Choroid plexus epithelial cell (primary cell): Measurements from ENCODE around the gene PSEN2.

ENCODE experiments used
- DNase-seq: peaks from one replicate; pipeline ENCODE4 v3.0.0-alpha.2; 2010; ENCODE audit warnings: low read depth
- H3K4me3 ChIP-seq: 2 replicates; pipeline ENCODE4 v1.5.1; 2011; ENCODE audit warnings: low read depth, mild to moderate bottlenecking, control low read depth, low read length, moderate library complexity
- TF ChIP-seq, protein P1 (sequence below): conservative IDR thresholded peaks from 2 replicates; pipeline ENCODE4 v1.5.1; 2011; ENCODE audit warnings: low read depth, mild to moderate bottlenecking, control low read depth, inconsistent platforms, low read length, moderate library complexity

The PSEN2 gene

DNA sequence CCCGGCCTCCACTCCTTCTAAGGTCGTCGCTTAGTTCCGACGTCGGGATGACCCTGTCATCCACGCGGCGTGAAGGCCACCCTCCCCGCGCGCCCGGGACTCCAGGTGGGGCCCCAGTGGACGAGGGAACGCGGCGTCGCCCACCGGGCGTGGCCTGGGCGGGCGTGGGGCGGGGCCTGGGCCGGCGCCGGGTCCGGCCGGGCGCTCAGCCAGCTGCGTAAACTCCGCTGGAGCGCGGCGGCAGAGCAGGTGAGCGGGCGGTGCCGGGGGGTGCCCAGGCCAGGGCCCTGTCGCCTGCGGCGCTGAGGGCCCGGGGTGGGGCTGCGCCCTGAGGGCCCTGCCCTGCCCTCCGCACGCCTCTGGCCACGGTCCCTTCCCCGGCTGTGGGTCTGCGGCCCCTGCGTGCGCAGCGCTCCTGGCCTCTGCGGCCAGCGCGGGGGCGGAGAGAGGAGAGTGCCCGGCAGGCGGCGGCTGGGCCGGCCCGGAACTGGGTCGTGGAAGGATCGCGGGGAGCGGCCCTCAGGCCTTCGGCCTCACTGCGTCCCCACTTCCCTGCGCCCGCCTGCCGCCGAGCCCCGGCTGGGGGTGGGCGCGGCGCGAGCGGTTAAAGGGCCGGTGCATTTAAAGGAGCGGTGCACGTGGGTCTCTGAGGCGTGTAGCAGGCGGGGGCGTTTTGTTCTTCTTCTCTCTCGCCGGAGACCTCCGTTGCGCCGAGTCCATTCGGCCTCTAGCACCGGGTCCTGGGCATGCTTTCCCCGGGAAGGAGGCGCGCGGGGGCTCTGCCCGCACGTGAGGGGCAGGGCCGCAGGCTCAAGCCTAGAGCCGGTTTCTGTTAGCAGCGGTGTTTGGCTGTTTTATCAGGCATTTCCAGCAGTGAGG is at the start of gene PSEN2:
TSS of gene PSEN2 (plus strand) at position 216 of the 879 bp plus-strand sequence. CDS start 11,292 bp downstream, outside the sequence.
- peak; percentile 25 for DNase-seq
- H3K4me3 ChIP-seq, result peak within 1 kb of the TSS; percentile 63
- TF ChIP-seq, protein P1, sequence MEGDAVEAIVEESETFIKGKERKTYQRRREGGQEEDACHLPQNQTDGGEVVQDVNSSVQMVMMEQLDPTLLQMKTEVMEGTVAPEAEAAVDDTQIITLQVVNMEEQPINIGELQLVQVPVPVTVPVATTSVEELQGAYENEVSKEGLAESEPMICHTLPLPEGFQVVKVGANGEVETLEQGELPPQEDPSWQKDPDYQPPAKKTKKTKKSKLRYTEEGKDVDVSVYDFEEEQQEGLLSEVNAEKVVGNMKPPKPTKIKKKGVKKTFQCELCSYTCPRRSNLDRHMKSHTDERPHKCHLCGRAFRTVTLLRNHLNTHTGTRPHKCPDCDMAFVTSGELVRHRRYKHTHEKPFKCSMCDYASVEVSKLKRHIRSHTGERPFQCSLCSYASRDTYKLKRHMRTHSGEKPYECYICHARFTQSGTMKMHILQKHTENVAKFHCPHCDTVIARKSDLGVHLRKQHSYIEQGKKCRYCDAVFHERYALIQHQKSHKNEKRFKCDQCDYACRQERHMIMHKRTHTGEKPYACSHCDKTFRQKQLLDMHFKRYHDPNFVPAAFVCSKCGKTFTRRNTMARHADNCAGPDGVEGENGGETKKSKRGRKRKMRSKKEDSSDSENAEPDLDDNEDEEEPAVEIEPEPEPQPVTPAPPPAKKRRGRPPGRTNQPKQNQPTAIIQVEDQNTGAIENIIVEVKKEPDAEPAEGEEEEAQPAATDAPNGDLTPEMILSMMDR, result no peak

DNA sequence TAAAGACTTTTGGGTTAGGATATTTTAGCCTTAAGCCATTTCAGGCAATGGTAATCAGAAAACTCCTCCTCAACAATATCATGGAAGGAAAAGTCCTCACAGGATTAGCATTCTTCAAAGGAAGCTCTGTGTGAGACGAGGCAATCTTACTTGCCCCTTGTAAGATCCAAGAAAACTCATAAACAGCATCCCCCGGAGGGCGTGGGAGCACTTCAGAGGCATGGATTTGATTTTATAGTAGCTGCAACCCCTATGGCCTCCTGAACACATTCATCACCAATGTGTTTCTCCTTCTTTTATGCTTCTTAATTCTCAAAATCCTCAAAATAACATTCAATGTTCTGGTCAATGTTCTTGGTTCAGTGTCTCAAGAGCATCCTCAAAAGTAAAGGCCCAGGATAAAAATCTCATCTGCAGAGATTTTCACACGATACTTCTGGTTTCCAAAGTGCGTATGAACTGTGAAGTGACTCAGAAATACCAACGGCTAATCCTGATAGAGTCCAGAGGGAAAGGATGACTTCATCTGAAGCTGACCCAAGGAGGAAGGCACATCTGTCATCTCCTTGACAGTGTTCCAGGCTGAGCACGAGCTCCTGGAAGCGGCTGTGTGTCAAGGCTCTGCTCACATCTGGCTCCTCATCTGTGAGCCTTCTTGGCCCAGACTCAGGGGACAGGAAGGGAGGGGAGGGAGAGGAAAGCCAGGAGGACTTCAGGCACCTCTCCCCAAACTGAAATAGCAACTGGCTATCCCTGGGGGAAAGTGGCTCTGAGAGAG is 49.3 kb upstream of the PSEN2 start:
- TF ChIP-seq, protein P1, result no peak
- no peak overlapping the region for H3K4me3 ChIP-seq
- DNase-seq, result peak; percentile 93

DNA sequence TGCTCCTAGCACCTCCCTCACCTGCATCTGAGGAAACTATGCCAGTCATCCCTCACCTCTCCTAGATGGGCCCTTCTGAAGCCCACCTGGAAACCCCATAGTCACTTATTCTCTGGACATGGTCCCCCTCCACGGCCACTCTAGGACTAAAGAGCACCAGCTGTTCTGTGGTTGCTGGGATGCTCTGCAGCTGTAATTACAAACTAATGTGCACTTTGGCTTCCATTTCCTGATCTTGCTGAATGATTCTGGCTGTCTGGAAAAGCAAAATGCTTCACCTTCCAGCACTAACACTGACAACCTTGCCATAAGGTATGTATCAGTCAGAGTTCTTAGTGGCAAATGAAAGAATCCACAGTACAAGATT is 48.7 kb upstream of the PSEN2 start:
- peak; percentile 48 for DNase-seq
- TF ChIP-seq, protein P1, result no peak
- H3K4me3 ChIP-seq, result no peak overlapping the region

DNA sequence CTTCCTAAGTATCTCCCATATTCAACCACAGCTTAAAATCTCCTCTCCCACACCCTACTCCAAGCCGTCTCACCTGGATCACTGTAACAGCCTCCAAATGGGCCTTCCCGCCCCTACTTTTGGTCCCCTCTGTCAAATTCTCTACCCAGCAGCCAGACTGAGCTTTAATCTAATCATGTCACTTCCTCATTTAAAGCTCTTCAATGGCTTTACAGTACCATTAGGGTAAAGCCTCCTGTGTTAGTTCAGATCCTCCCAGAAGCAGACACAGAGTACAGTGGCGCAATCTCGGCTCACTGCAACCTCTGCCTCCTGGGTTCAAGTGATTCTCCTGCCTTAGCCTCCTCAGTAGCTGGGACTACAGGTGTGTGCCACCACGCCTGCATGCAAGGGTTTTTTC is 46.8 kb upstream of the PSEN2 start:
- no peak for DNase-seq
- TF ChIP-seq, protein P1, result no peak
- no peak overlapping the region for H3K4me3 ChIP-seq

DNA sequence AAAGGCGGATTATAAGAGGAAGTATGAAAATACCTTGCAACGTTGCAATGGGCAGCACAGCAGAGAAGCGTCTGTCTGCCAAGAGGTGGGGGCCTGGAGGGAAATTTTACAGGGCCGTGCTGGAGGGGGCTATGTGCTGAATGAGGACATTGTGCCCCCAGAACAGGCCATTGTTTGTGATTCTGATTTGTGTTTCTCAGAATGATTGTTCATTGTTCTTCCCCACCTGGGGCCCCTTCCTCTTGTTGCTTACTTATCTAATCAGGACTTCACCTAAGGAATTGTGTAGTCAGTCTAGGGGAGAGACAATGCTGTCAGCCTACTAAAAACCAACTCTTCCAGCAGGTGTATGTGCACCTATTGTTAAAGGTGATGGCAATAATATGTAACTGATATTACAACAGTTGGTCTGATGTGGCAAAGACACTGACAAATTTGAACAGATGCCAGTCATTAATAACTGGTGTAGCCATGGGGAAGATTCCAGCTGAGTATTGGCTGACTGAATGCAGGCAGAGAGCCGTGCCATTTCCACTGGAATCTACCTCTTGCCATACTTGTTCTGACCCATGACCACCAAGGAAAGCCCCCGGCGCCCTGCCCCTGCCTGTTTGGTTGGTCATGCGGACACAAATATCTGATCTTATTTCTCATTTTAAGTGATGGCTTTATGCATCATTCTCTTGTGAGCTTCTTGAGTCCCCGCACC is 45.2 kb upstream of the PSEN2 start:
- no peak overlapping the region for H3K4me3 ChIP-seq
- TF ChIP-seq, protein P1, result no peak
- DNase-seq, result no peak

DNA sequence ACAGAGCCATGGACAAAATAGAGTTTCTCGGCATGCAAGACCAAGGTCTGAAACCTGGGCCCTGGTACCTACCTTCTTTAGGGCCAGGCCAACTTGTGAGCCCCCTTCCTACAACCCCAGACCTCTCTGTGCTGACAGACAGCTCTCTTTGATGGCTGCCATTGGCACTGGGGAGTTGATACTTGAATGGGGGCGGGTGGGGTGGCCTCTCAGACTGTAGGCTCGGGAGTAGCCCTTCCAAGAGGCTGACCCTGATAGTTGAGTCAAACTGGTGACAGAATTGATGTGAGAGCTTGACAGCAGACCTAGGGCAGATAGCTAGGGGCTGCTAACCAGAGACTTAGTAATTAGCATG is 44.7 kb upstream of the PSEN2 start:
- DNase-seq, result no peak
- H3K4me3 ChIP-seq, result no peak overlapping the region
- TF ChIP-seq, protein P1, result no peak
